Ascending aorta (tissue), 2 donors: ENCODE data around the gene XPC. TPM values are rescaled to one million over a fixed set of nuclear protein-coding genes. Genes with fewer than 3 reads are reported as not detected.
A peak's percentile ranks its signal among the peaks of the same experiment; 100 is the strongest.

Experiments used
- DNase-seq, 2 donors: peaks; one replicate each; pipeline ENCODE4 v3.0.0-alpha.2; 2019; ENCODE audit warnings: low spot score in 2 of 2
- H3K27ac ChIP-seq, 2 donors: fragments of 200-600 bp; sonication (generic); one replicate each; pipeline ENCODE4 v1.5.1; 2016 to 2017; ENCODE audit warnings: mild to moderate bottlenecking in 1 of 2
- H3K27me3 ChIP-seq: fragments of 200-600 bp; sonication (generic); one replicate; pipeline ENCODE4 v1.5.1; 2017
- H3K36me3 ChIP-seq, 2 donors: fragments of 200-600 bp; sonication (generic); one replicate each; pipeline ENCODE4 v1.5.1; 2016
- H3K4me1 ChIP-seq, 2 donors: fragments of 200-600 bp; sonication (generic); one replicate each; pipeline ENCODE4 v1.5.1; 2016 to 2017; ENCODE audit warnings: mild to moderate bottlenecking in 1 of 2
- H3K4me3 ChIP-seq, 2 donors: fragments of 200-600 bp; sonication (generic); one replicate each; pipeline ENCODE4 v1.5.1; 2016 to 2017; ENCODE audit warnings: mild to moderate bottlenecking in 1 of 2
- H3K9me3 ChIP-seq, 2 donors: fragments of 200-600 bp; sonication (generic); one replicate each; pipeline ENCODE4 v1.5.1; 2016
- CTCF ChIP-seq, 3 experiments: fragments of 200-600 bp in 2 of 3; fragments of 450-650 bp in 1 of 3; sonication (generic) in 2 of 3; IDR thresholded peaks; one replicate each; pipeline ENCODE4 v1.5.1; 2016 to 2019; ENCODE audit warnings: antibody characterized with exemption in 3 of 3, mild to moderate bottlenecking in 1 of 3, moderate library complexity in 1 of 3
- intact Hi-C: fragments of 100-400 bp; cut with DNase I; formaldehyde crosslinking; loops from one replicate; pipeline ENCODE4 v1.15.1; 2023
- total RNA-seq: library from RNA; depleted of rRNA; stranded (reverse); fragments of >200 nt; gene quantifications from one replicate; pipeline ENCODE4 v1.1.0, GENCODE V29; 2016

Gene XPC
- total RNA-seq, 1 donor from 2014 or later: 48.9 TPM

- Histone ChIP-seq H3K27ac (peak overlapping the region in 1 of 2 donors; percentile 69), H3K27me3 (no peaks in the 10 kb centered on the region), H3K4me3 (peak overlapping the region in 1 of 2 donors; percentile 48), H3K36me3 (no peaks in the 10 kb centered on the region), H3K9me3 (no peaks in the 10 kb centered on the region), H3K4me1 (no peaks in the 10 kb centered on the region)
- intact Hi-C loops: no loop called here
- TF ChIP-seq CTCF (IDR thresholded peaks at IDR 0.05): peak in 2 of 3 experiments; percentile 14 to 44
- DNase-seq: peak in 1 of 2 donors; percentile 51
Observed at GRCh38 chr3:14216257-14217048, 38.1 kb upstream of the XPC start.

- Histone ChIP-seq H3K4me1 (no peaks in the 10 kb centered on the region), H3K9me3 (no peaks in the 10 kb centered on the region), H3K27ac (no peak overlapping the region), H3K27me3 (no peaks in the 10 kb centered on the region), H3K36me3 (no peaks in the 10 kb centered on the region), H3K4me3 (no peak overlapping the region)
- no peak for TF ChIP-seq CTCF (IDR thresholded peaks at IDR 0.05)
- no peak for DNase-seq
- intact Hi-C loops: no loop called here
Observed at GRCh38 chr3:14214764-14215163, 36.4 kb upstream of the XPC start.

GRCh38 chr3:14213066-14213774 lies 34.8 kb upstream of the XPC start:
- Histone ChIP-seq H3K36me3 (no peaks in the 10 kb centered on the region), H3K9me3 (no peaks in the 10 kb centered on the region), H3K27me3 (no peaks in the 10 kb centered on the region), H3K4me1 (no peaks in the 10 kb centered on the region), H3K27ac (no peak overlapping the region), H3K4me3 (no peak overlapping the region)
- intact Hi-C loops: no loop called here
- TF ChIP-seq CTCF (IDR thresholded peaks at IDR 0.05): no peak
- no peak for DNase-seq

- no peak overlapping the region for H3K4me3 ChIP-seq
Observed at GRCh38 chr3:14212032-14212431, 33.6 kb upstream of the XPC start.

GRCh38 chr3:14211621-14212020 lies 33.2 kb upstream of the XPC start:
- H3K27ac ChIP-seq: no peak overlapping the region

More at GRCh38 chr3:14212032-14212431, 33.6 kb upstream of the XPC start:
- H3K27ac ChIP-seq: no peak overlapping the region
- intact Hi-C loops: no loop called here
- no peak for DNase-seq
- TF ChIP-seq CTCF (IDR thresholded peaks at IDR 0.05): no peak
- H3K4me1 ChIP-seq: no peaks in the 10 kb centered on the region
- H3K9me3 ChIP-seq: no peaks in the 10 kb centered on the region
- no peaks in the 10 kb centered on the region for H3K27me3 ChIP-seq
- H3K36me3 ChIP-seq: no peaks in the 10 kb centered on the region

More at GRCh38 chr3:14211621-14212020, 33.2 kb upstream of the XPC start:
- intact Hi-C loops: no loop called here
- H3K4me3 ChIP-seq: no peak overlapping the region
- TF ChIP-seq CTCF (IDR thresholded peaks at IDR 0.05): no peak
- H3K27me3 ChIP-seq: no peaks in the 10 kb centered on the region
- no peaks in the 10 kb centered on the region for H3K9me3 ChIP-seq
- H3K4me1 ChIP-seq: no peaks in the 10 kb centered on the region
- H3K36me3 ChIP-seq: no peaks in the 10 kb centered on the region
- DNase-seq: no peak
